H9 (cell line): ENCODE data around the gene PHACTR1. TPM values are rescaled to one million over a fixed set of nuclear protein-coding genes. Genes with fewer than 3 reads are reported as not detected.

Source experiments
- DNase-seq: peaks from one replicate; pipeline ENCODE4 v3.0.0-alpha.2; 2017
- H2AFZ ChIP-seq: one replicate; pipeline ENCODE4 v1.6.1; 2013; ENCODE audit warnings: mild to moderate bottlenecking, low read length, control low read depth, moderate library complexity
- H2AK5ac ChIP-seq: 2 replicates; pipeline ENCODE4 v1.6.1; 2013; ENCODE audit warnings: low read length, control low read depth, mixed read lengths; ENCODE audit not compliant: insufficient read length
- H2BK120ac ChIP-seq: one replicate; pipeline ENCODE4 v1.6.1; 2013; ENCODE audit warnings: low read depth, mild to moderate bottlenecking, low read length, control low read depth, inconsistent platforms; ENCODE audit not compliant: poor library complexity, severe bottlenecking
- H2BK12ac ChIP-seq: 2 replicates; pipeline ENCODE4 v1.6.1; 2013; ENCODE audit warnings: low read length, control low read depth, mixed read lengths, low read depth; ENCODE audit not compliant: insufficient read length
- H2BK15ac ChIP-seq: 2 replicates; pipeline ENCODE4 v1.6.1; 2013; ENCODE audit warnings: low read depth, low read length, control low read depth
- H2BK20ac ChIP-seq: one replicate; pipeline ENCODE4 v1.6.1; 2013; ENCODE audit warnings: low read depth, mild to moderate bottlenecking, low read length, control low read depth, inconsistent platforms; ENCODE audit not compliant: poor library complexity, severe bottlenecking
- H2BK5ac ChIP-seq: 2 replicates; pipeline ENCODE4 v1.6.1; 2013; ENCODE audit warnings: low read length, control low read depth, mixed read lengths; ENCODE audit not compliant: insufficient read length
- H3K14ac ChIP-seq: 2 replicates; pipeline ENCODE4 v1.6.1; 2013; ENCODE audit warnings: low read length, control low read depth; ENCODE audit not compliant: insufficient read depth
- H3K18ac ChIP-seq: 2 replicates; pipeline ENCODE4 v1.6.1; 2013; ENCODE audit warnings: low read depth, mild to moderate bottlenecking, mixed read lengths, low read length, control low read depth; ENCODE audit not compliant: insufficient read length
- H3K23ac ChIP-seq: 2 replicates; pipeline ENCODE4 v1.6.1; 2013; ENCODE audit warnings: low read length, control low read depth, mixed read lengths, low read depth; ENCODE audit not compliant: insufficient read length
- H3K23me2 ChIP-seq: 2 replicates; pipeline ENCODE4 v1.6.1; 2013; ENCODE audit warnings: low read depth, mild to moderate bottlenecking, mixed read lengths, low read length, control low read depth; ENCODE audit not compliant: insufficient read length, poor library complexity, severe bottlenecking
- H3K27ac ChIP-seq: 2 replicates; pipeline ENCODE4 v1.5.1; 2013; ENCODE audit warnings: low read length, control low read depth, mixed read lengths, low read depth; ENCODE audit not compliant: insufficient read length
- H3K27me3 ChIP-seq: 2 replicates; pipeline ENCODE4 v1.6.1; 2013; ENCODE audit warnings: low read length, control low read depth, inconsistent platforms; ENCODE audit not compliant: insufficient read depth
- H3K4ac ChIP-seq: 2 replicates; pipeline ENCODE4 v1.6.1; 2013; ENCODE audit warnings: low read depth, mild to moderate bottlenecking, control low read depth, inconsistent platforms, low read length, moderate library complexity
- H3K4me1 ChIP-seq: 2 replicates; pipeline ENCODE4 v1.6.1; 2013; ENCODE audit warnings: low read length, control low read depth, inconsistent platforms; ENCODE audit not compliant: insufficient read depth
- H3K4me2 ChIP-seq: 2 replicates; pipeline ENCODE4 v1.6.1; 2013; ENCODE audit warnings: low read length, control low read depth, mixed read lengths; ENCODE audit not compliant: insufficient read length, insufficient read depth
- H3K56ac ChIP-seq: 2 replicates; pipeline ENCODE4 v1.6.1; 2013; ENCODE audit warnings: low read depth, mild to moderate bottlenecking, mixed read lengths, low read length, control low read depth; ENCODE audit not compliant: insufficient read length
- H3K79me1 ChIP-seq: 2 replicates; pipeline ENCODE4 v1.6.1; 2013; ENCODE audit warnings: low read depth, mild to moderate bottlenecking, moderate library complexity, low read length, control low read depth, inconsistent platforms; ENCODE audit not compliant: insufficient read depth, poor library complexity, severe bottlenecking
- H3K79me2 ChIP-seq: 2 replicates; pipeline ENCODE4 v1.6.1; 2013; ENCODE audit warnings: low read length, control low read depth, inconsistent platforms; ENCODE audit not compliant: insufficient read depth
- H3K9ac ChIP-seq: 2 replicates; pipeline ENCODE4 v1.6.1; 2013; ENCODE audit warnings: low read length, control low read depth, mixed read lengths; ENCODE audit not compliant: insufficient read length; ENCODE audit errors: extremely low read depth
- H3K9me3 ChIP-seq: one replicate; pipeline ENCODE4 v1.6.1; 2013; ENCODE audit warnings: low read depth, low read length, inconsistent platforms; ENCODE audit not compliant: control insufficient read depth
- H3T11ph ChIP-seq: one replicate; pipeline ENCODE4 v1.6.1; 2013; ENCODE audit warnings: mild to moderate bottlenecking, low read length, control low read depth, inconsistent platforms
- H4K20me1 ChIP-seq: one replicate; pipeline ENCODE4 v1.6.1; 2013; ENCODE audit not compliant: control insufficient read depth, insufficient read length, insufficient read depth
- H4K5ac ChIP-seq: 2 replicates; pipeline ENCODE4 v1.6.1; 2013; ENCODE audit warnings: low read depth, mild to moderate bottlenecking, mixed read lengths, low read length, control low read depth; ENCODE audit not compliant: insufficient read length
- H4K8ac ChIP-seq: replicated peaks from 2 replicates; pipeline ENCODE4 v1.6.1; 2013; ENCODE audit warnings: low read length, control low read depth, mixed read lengths, low read depth; ENCODE audit not compliant: insufficient read length
- H4K91ac ChIP-seq: 2 replicates; pipeline ENCODE4 v1.6.1; 2013; ENCODE audit warnings: low read depth, mild to moderate bottlenecking, moderate library complexity, mixed read lengths, low read length, control low read depth; ENCODE audit not compliant: insufficient read length
- H3K27ac Mint-ChIP-seq, 3 experiments: 2 replicates in 2 of 3; 3 replicates in 1 of 3; pipeline ENCODE4 v1.8.0; 2020 to 2021; ENCODE audit warnings: mixed read lengths in 3 of 3, mild to moderate bottlenecking in 1 of 3, moderate library complexity in 1 of 3
- H3K27me3 Mint-ChIP-seq: 2 replicates; pipeline ENCODE4 v1.8.0; 2021; ENCODE audit warnings: low read depth, mild to moderate bottlenecking, moderate library complexity, mixed read lengths
- H3K36me3 Mint-ChIP-seq, 3 experiments: 2 replicates in 2 of 3; 3 replicates in 1 of 3; pipeline ENCODE4 v1.8.0; 2020 to 2021; ENCODE audit warnings: low read depth in 3 of 3, mixed read lengths in 3 of 3; ENCODE audit not compliant: insufficient read depth in 1 of 3
- H3K4me1 Mint-ChIP-seq, 2 experiments: 2 replicates each; pipeline ENCODE4 v1.8.0; 2020; ENCODE audit warnings: mixed read lengths in 2 of 2
- H3K4me3 Mint-ChIP-seq, 2 experiments: 2 replicates in 1 of 2; 3 replicates in 1 of 2; pipeline ENCODE4 v1.8.0; 2020 to 2021; ENCODE audit warnings: mild to moderate bottlenecking in 2 of 2, mixed read lengths in 2 of 2, moderate library complexity in 1 of 2
- H3K9me3 Mint-ChIP-seq, 2 experiments: 2 replicates in 1 of 2; 3 replicates in 1 of 2; pipeline ENCODE4 v1.8.0; 2020; ENCODE audit warnings: mild to moderate bottlenecking in 2 of 2, mixed read lengths in 2 of 2, moderate library complexity in 1 of 2
- CTCF ChIP-seq: fragments of 200-600 bp; sonication (generic); conservative IDR thresholded peaks from 3 replicates; pipeline ENCODE4 v1.8.0; 2021; ENCODE audit warnings: antibody characterized with exemption, mild to moderate bottlenecking
- WGBS: extraction: QIAGEN DNeasy Blood & Tissue Kit; methylation state at CpG from one replicate; pipeline ENCODE4 v1.1.7; 2013; ENCODE audit warnings: missing lambda C conversion rate, low lambda C conversion rate, mixed read lengths; ENCODE audit not compliant: insufficient read length; ENCODE audit errors: extremely low coverage; 5-methylcytosine and 5-hydroxymethylcytosine counted together
- total RNA-seq: library from RNA; stranded (reverse); gene quantifications from 2 replicates; pipeline ENCODE4 v1.2.1, GENCODE V29; 2021

Gene PHACTR1
- total RNA-seq, 1 experiment from 2014 or later = 15.9 TPM

- H2BK5ac ChIP-seq = no peak overlapping the region
- H2BK120ac ChIP-seq = no peak overlapping the region
- no peaks in the 10 kb centered on the region for H3K9me3 ChIP-seq
- no peak overlapping the region for H3T11ph ChIP-seq
- no peak overlapping the region for H3K23ac ChIP-seq
- no peak overlapping the region for H3K56ac ChIP-seq
- H4K8ac ChIP-seq = no peak overlapping the region
- H2BK15ac ChIP-seq = no peak overlapping the region
- TF ChIP-seq CTCF = no peak
- no peaks in the 10 kb centered on the region for H4K20me1 ChIP-seq
- DNase-seq = no peak
- H4K91ac ChIP-seq = no peak overlapping the region
- Mint-ChIP-seq H3K36me3 (peaks cover 17 to 34% (median 29%) of the 10 kb centered on the region in 3 experiments), H3K4me1 (peaks cover 9 to 11% of the 10 kb centered on the region in 2 experiments), H3K27me3 (no peaks in the 10 kb centered on the region), H3K4me3 (no peak overlapping the region), H3K27ac (no peak overlapping the region; a peak in 1 of 7 replicates), H3K9me3 (peaks cover 24 to 27% of the 10 kb centered on the region in 2 experiments)
- H3K79me1 ChIP-seq = no peaks in the 10 kb centered on the region
- H2BK20ac ChIP-seq = no peak overlapping the region
- H3K23me2 ChIP-seq = no peaks in the 10 kb centered on the region
- no peak overlapping the region for H2BK12ac ChIP-seq
- H2AFZ ChIP-seq = no peak overlapping the region
- no peak overlapping the region for H3K9ac ChIP-seq
- H3K14ac ChIP-seq = no peak overlapping the region
- H3K27me3 ChIP-seq = no peaks in the 10 kb centered on the region
- no peak overlapping the region for H3K18ac ChIP-seq
- H3K27ac ChIP-seq = no peak overlapping the region
- H4K5ac ChIP-seq = no peak overlapping the region
- no CpG with 5 or more reads among the region's 4 CpGs for WGBS
- H3K4ac ChIP-seq = no peak overlapping the region
- no peak overlapping the region for H2AK5ac ChIP-seq
- H3K79me2 ChIP-seq = no peaks in the 10 kb centered on the region
- no peaks in the 10 kb centered on the region for H3K4me1 ChIP-seq
- no peak overlapping the region for H3K4me2 ChIP-seq
Observed at GRCh38 chr6:12893036-12893435, 176.5 kb downstream of the PHACTR1 start.
